Activated CD4-positive, alpha-beta T cell treated with anti-CD3 and anti-CD28 coated beads for 24 hours (primary cell): ENCODE measurements around the gene CANX.
A peak's percentile ranks its signal among the peaks of the same experiment; 100 is the strongest.
"Not testable (repeated sequence)": the region's sequence is repeated elsewhere in the genome, so short reads cannot be mapped to it uniquely, and the experiment has no call there.

Source experiments
- DNase-seq, 2 donors: peaks; one replicate each; pipeline ENCODE4 v3.0.0-alpha.2; 2020; ENCODE audit warnings: low read depth in 2 of 2

CANX gene

DNA sequence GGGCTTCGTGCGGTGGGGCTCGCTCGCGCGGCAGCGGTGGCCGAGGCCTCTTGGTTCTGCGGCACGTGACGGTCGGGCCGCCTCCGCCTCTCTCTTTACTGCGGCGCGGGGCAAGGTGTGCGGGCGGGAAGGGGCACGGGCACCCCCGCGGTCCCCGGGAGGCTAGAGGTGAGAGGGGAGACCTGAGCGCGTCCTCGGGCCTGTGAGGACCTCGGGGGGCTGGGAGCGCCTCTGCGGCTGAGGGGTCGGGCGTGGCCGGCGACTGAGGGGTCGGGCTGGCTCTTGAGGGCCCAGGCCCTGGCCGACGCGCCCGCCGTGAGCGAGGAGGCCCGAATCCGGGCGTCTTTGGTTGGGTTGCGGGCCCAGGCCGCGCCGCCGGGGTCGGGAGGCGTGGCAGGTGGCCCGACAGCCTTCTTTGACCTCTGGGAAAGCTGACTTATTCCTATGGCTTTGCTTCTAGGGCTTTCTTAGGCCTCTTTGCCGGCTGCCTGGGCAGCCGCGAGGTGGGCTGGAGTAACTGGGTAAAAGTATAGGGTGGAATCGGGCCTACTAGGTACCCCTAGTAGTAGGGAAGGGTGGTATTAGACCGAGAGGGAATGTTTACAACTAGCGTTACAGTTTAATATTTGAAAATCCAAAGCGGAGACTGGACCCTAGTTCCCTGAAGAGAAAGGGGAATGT is at the start of gene CANX:
TSS of gene CANX (plus strand) at position 33 of the 681 bp plus-strand sequence. CDS start 6,715 bp downstream, outside the sequence.
- DNase-seq, result no peak

DNA sequence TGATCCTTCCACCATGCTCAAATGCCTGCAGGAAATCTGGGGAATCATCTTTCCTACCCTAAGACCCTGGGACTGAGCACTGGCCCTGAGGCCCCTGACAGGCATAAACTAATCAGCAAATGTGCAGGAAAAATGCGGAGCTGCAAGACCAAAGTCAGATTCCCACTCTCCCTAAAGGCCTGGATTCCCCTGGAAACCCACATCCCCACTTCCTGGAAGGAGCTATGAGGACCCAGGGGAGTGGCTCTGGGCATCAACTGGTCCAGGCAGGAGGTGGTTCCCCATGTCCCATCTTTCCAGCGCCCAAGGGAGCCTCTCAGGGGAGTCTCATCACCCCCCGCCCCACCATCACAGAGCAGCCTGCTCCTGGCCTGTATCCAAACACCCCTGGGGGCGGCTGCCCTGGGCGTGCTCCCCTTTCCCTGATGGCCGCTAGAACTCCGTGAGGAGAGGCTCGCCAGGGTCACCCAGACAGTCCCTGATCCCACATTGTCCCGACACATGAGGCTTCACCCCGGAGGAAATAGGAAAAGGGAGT is 49.5 kb upstream of the CANX start:
- DNase-seq, result not testable (repeated sequence)

GRCh38 chr5:179650245-179650644 is 48.5 kb upstream of the CANX start:
- DNase-seq, result not testable (repeated sequence)

DNA sequence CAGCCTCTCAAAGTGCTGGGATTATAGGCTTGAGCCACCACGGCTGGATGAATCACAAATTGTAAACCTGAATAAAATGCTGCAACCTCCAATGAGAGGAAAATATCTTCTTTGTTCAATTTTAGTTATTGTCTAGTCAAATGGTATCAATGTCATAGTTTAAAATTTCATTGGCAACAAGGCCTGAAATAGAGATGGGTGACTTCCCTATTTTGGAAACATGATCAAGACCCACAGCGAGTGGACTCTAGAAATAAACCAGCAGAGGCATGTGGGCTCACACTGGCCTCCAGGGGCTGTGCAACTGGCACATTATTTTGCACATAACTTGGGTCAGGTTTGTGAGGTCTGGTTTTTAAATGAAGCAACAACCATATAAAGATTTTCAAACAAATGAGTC is 45.6 kb upstream of the CANX start:
- not testable (repeated sequence) for DNase-seq

- DNase-seq, result not testable (repeated sequence)
These were observed 41.2 kb upstream of the CANX start for GRCh38 chr5:179657302-179658178.

DNA sequence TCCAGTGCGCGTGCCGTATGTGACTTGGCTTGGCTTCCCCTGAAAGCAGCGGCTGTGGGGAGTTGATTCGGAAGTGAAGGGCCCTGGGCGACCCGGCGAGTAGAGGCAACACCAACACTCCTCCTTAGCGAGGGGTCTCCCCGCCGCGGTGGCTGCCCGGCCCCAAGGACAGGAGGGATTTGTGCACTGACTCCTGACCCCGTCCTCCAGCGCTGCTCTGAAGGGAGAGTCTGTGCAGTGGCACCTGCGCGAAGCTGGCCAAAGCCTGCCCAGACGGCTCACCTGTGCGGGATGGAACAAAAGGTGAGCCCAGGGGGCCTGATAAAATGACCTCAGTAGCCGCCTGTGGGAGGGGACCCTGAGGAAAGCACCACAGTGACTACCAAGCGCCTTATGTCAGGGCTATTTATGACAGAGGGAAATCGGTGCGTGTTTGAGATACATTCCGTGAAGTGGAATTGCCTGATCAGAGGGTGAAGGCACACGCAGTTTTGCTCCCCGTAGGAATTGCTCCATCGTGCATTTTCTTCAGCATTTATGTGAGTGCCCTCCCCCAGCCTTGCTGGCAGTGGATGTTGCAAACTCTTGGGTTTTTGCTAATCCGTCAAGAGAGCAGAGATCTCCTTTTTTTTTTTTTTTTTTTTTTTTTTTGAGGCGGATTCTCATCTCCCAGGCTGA is 40.4 kb upstream of the CANX start:
- not testable (repeated sequence) for DNase-seq

DNA sequence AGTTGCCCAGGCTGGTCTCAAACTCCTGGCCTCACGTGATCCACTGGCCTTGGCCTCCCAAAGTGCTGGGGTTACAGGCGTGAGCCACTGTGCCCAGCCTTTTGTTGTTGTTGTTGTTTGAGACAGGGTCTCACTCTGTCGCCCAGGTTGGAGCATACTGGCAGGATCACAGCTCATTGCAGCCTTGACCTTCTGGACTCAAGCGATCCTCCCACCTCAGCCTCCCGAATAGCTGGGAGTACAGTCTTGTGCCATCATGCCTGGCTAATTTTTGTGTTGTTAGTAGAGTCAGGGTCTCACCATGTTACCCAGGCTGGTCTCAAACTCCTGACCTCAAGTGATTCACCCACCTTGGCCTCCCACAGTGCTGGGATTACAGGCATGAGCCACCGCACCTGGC is 37.1 kb upstream of the CANX start:
- DNase-seq, result not testable (repeated sequence)

DNA sequence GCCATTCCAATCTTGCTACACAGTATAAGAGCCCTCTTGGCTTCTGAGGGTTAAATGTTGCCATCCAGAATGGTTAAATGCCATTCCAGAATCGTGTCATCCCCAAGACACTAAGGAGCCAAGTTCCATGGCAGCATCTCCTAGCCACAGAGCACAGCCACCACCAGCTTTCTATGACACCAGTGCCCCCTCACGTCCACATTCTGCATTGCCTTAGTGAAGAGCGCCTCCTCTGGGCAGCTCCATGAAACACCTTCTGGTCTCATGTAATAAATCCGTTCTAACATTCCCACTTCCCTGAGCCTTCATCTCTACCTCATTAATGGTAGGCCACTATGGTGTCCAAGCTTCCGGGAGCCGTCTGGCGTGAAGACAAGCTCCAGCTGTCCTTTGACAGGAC is 30.4 kb upstream of the CANX start:
- no peak for DNase-seq

DNA sequence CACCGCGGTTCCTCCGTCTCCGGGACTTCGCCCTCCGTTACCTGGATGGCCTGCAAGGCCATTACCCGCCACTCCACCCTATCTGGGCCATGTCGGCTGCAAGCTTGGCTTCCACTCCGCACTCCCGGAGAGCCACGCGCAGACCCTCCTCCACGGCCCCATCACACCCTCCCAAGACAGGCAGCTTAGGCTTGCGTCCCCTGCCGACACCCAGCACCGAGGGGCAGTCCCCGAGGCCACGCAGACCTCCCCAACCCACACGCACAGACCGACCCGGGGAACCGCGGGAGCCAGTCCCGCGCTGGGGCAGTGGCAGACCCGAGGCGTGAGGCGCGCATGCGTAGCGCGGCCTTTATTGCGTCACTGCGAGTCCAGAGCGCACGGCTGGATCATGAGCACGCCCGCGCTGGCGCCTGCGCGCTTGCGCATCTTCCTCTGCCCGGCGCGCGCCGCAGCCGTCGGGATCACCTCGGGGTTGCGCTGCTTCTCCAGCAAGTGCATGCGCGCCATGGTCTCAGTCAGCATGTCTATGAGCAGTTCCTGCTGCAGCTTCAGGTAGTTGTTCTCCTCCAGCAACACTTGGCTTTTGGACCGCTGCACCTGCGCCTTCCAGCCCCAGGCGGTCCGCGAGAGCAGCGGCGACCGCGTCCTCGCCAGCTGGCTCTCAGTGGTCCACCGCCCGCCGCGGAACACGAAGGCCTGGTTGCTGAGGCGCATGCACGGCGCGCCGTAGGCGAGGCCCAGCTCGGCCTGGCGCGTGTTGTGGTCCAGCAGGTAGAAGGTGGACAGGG is 20.3 kb upstream of the CANX start:
- DNase-seq, result peak; percentile 87 to 92

DNA sequence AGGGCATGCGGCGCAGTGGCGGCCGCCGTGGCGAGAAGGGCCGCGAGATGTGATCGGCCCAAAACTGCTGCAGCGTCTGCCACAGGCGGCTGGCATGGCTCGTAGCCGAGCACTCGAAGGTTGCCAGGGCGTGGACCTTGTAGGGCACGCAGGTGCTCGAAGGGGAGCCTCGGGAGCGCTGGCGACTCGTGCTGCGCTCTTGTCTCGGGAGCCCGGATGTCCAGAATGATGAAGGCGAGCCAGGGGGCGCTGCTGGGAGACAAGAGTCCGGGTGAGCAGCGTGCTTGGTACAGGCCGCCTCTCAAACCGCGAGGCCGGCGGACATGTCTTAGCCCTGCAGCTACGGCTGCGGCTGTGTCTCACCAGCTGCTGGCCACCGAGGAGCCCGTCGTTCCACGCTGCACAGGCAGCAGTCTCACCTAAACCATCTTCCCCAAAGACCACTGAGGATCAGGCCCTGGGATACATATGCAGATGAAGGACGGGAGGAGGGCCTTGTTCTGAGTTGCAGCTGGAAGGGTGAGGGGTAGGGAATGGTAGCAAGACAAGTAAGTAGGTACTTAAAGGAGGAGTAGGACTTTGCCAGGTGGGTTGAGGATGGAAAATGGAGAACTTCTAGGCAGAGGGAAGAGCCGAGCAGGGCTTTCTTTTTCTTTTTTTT is 19.6 kb upstream of the CANX start:
- DNase-seq, result peak in 1 of 2 donors; percentile 51

DNA sequence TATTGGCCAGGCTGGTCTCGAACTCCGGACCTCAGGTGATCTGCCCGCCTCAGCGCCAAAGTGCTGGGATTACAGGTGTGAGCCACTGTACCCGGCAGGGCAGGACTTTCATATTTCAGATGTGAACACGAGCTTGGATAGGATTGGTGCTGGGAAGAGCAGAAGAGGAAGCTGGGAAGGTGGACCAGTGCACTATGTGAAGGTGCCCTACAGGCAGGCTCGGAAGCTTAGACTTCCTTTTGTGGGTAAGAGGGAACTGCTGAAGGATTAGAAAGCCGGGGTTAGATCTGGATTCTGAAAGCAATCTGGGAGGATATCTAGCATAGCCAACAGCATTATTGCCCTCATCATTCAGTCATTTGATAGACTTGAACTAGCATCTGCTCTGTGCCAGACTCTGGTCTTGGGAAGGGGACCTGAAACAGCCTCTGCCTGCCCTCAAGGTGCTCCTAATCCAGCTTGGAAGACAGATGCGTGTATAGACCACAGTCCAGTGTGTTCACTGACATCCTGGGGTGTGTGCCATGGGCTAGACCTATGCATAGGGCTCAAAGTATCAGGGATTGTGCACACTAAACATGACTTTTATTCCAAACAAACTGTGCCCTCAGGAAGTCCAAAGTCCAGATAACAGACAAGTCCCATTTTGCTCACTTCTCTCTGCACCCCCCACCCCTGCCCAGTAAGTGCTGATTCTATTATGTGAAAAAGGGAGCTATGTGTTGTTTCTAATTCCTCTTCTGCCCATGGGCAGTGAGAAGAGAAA is 18.6 kb upstream of the CANX start:
- DNase-seq, result no peak

DNA sequence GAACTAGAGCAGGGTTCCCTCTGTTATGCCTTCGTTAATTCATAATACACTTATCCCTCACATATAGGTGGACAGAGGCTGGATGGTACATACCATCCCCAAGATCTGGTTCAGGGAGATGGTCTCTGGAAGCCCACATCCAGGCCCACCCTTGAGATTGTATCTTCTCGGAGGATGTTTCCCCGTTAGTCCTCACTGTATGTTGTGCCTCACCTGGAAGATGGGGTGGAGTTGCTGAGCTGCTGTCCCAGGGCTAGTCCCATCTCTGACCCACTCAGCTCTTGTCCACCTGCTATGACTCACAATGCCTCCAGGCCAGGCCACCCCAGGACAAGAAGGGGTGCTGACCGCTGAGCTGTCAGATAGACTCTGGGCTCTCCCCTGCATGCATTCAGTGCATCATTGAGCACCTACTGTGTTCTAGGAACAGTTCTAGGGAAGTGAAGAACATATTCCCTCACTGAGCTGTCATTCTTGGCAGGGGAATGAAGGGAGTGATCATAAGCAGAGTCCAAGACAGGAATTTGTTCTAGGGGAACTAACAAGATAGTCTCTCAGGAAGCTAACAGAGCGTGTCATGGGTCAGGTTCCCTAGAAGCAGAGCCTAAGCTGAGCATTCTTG is 17.9 kb upstream of the CANX start, which contains the start of gene CBY3:
TSS of gene CBY3 (minus strand) at position 255 of the 622 bp plus-strand sequence. CDS start at position 139, 116 bp downstream.
- no peak for DNase-seq

GRCh38 chr5:179689212-179689611 is 9.6 kb upstream of the CANX start:
- not testable (repeated sequence) for DNase-seq

- DNase-seq, result no peak
These were observed 4.2 kb upstream of the CANX start for GRCh38 chr5:179694561-179694960.

DNA sequence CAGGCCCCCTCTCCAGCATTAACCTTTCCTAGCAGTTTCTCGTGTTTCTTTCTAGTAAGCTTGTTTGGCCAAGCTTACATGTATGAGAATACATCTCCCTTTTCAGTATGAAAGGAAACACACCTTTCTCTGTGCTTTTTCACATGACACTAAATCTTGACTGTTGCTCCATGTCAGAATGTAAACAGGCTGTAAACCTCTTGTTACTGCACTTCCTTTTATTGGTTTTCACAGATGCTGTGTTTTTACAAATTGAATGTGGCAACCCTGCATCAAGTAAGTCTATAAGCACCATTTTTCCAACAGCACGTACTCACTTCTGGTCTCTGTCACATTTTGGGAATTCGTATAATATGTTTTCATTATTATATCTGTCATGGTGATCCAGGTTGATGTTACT is 2.2 kb upstream of the CANX start:
- DNase-seq, result no peak

DNA sequence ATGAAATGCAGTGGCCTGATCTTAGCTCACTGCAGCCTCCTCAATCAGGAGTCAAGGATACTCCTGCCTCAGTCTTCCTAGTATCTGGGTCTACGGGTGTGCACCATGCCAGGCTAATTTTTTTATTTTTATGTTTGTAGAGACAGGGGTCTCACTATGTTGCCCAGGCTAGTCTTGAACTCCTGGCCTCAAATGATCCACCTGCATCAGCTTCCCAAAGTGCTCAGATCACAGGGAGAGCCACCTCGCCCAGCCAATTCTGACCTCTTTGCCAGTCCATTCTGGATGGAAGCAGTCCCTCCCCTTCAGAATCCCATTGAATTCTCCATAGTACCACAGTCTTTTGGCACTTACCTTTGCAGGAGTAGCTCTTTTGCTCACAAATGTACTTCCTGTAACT is 1.7 kb upstream of the CANX start:
- DNase-seq, result no peak

GRCh38 chr5:179697543-179697942 is 1.2 kb upstream of the CANX start:
- not testable (repeated sequence) for DNase-seq

DNA sequence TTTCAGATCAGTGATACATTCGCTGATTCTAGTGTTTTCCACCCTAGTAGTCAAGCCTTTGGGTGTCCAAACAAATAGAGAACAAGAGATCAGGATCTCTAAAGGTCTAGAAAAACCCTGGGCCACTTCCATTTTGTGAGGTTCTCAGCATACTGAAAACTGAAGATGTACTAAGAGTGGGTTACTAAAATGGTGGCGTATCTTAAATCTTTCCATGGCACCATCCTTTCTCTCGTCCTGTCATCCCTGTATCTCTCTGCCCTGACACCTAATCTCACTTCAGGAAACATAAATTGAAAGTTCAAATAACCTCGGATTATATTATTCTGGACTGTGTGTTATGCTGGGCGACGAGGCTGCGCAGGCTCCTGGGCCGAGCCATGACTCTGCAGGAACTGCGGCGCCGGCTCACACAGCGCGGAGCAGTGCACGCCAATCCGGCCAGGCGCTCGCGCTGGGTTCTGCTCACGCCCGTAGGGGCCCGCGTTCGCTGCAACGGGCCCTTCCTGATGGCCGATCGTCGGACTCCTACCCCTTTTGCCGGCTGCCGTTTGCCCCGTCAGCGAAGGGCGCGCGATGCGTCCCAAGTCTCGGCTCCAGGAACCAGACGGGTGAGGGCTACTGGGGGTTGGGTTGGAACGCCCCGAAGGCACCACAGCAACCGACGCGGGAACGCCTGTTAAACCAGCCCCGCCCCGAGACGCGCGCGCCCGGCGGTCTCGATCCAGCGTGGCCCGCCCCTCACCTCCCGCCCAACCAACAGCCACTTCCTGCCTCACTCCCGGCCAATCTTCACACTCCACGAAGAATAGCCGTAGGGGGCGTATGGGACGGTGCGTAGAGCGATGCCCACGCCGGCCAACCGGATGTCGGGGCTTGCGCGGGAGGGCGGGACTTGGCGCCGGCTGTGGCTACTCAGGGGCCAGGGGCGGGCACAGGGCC is 503 bp upstream of the CANX start:
- DNase-seq, result peak; percentile 98
